Measurements from ENCODE around the gene CHMP6. TPM values are rescaled to one million over a fixed set of nuclear protein-coding genes. Genes with fewer than 3 reads are reported as not detected.

Gene CHMP6
- total RNA-seq, 4 donors from 2014 or later = 30.6 to 46.3 (median 40.2) TPM

- no peak for DNase-seq (ENCODE audit: low spot score in 2 of 2)
- peaks cover 0 to 67% (median 3%) of the 10 kb centered on the region in 3 donors for H3K36me3 ChIP-seq
- peaks cover 0 to 2% (median under 1%) of the 10 kb centered on the region in 4 donors for H3K4me1 ChIP-seq
- TF ChIP-seq POLR2A (IDR thresholded peaks at IDR 0.05) = no peak
- TF ChIP-seq EP300 (IDR thresholded peaks at IDR 0.05) = no peak
- no peak for TF ChIP-seq CTCF (IDR thresholded peaks at IDR 0.05)
- no peaks in the 10 kb centered on the region for H3K27me3 ChIP-seq
- no peak overlapping the region for H3K27ac ChIP-seq
- H3K9me3 ChIP-seq = no peaks in the 10 kb centered on the region
- no peak overlapping the region for H3K4me3 ChIP-seq
- WGBS, 2 donors = 90 to 93% methylated on average over 21 to 22 of the region's 22 CpGs
These were observed 37.9 kb upstream of the CHMP6 start for GRCh38 chr17:80953471-80954315.

- H3K4me1 ChIP-seq = peaks cover 0 to 16% (median 6%) of the 10 kb centered on the region in 4 donors
- H3K36me3 ChIP-seq = peaks cover 0 to 64% (median 3%) of the 10 kb centered on the region in 3 donors
- WGBS, 2 donors = 86 to 87% methylated on average over 5 of the region's 5 CpGs
- TF ChIP-seq POLR2A (IDR thresholded peaks at IDR 0.05) = no peak
- TF ChIP-seq CTCF (IDR thresholded peaks at IDR 0.05) = no peak
- TF ChIP-seq EP300 (IDR thresholded peaks at IDR 0.05) = no peak
- H3K9me3 ChIP-seq = no peaks in the 10 kb centered on the region
- no peak for DNase-seq (ENCODE audit: low spot score in 2 of 2)
- no peak overlapping the region for H3K27ac ChIP-seq
- no peaks in the 10 kb centered on the region for H3K27me3 ChIP-seq
- H3K4me3 ChIP-seq = no peak overlapping the region
These were observed 36.6 kb upstream of the CHMP6 start for GRCh38 chr17:80955078-80955477.

- H3K4me3 ChIP-seq = no peak overlapping the region
- H3K27me3 ChIP-seq = no peaks in the 10 kb centered on the region
- H3K27ac ChIP-seq = no peak overlapping the region
- peaks cover 0 to 64% (median 3%) of the 10 kb centered on the region in 3 donors for H3K36me3 ChIP-seq
- H3K4me1 ChIP-seq = peaks cover 0 to 20% (median 7%) of the 10 kb centered on the region in 4 donors
- DNase-seq (ENCODE audit: low spot score in 2 of 2) = no peak
- H3K9me3 ChIP-seq = no peaks in the 10 kb centered on the region
- TF ChIP-seq EP300 (IDR thresholded peaks at IDR 0.05) (no peak), POLR2A (IDR thresholded peaks at IDR 0.05) (no peak), CTCF (IDR thresholded peaks at IDR 0.05) (no peak)
- 86 to 87% methylated on average over 16 of the region's 16 CpGs for WGBS, 2 donors
These were observed 35.9 kb upstream of the CHMP6 start for GRCh38 chr17:80955671-80956280.

GRCh38 chr17:80956321-80957190, 35.1 kb upstream of the CHMP6 start:
- Histone ChIP-seq H3K9me3 (no peaks in the 10 kb centered on the region), H3K36me3 (peaks cover 0 to 64% (median 0%) of the 10 kb centered on the region in 3 donors), H3K27me3 (no peaks in the 10 kb centered on the region), H3K27ac (no peak overlapping the region), H3K4me1 (peaks cover 0 to 20% (median 7%) of the 10 kb centered on the region in 4 donors), H3K4me3 (no peak overlapping the region)
- DNase-seq (ENCODE audit: low spot score in 2 of 2) = no peak
- TF ChIP-seq CTCF (IDR thresholded peaks at IDR 0.05) (no peak), POLR2A (IDR thresholded peaks at IDR 0.05) (no peak), EP300 (IDR thresholded peaks at IDR 0.05) (no peak)
- 81 to 85% methylated on average over 22 to 25 of the region's 29 CpGs for WGBS, 2 donors

Data from tibial nerve (tissue), 4 donors.